ENCODE results near the gene PPP1R8.

DNA sequence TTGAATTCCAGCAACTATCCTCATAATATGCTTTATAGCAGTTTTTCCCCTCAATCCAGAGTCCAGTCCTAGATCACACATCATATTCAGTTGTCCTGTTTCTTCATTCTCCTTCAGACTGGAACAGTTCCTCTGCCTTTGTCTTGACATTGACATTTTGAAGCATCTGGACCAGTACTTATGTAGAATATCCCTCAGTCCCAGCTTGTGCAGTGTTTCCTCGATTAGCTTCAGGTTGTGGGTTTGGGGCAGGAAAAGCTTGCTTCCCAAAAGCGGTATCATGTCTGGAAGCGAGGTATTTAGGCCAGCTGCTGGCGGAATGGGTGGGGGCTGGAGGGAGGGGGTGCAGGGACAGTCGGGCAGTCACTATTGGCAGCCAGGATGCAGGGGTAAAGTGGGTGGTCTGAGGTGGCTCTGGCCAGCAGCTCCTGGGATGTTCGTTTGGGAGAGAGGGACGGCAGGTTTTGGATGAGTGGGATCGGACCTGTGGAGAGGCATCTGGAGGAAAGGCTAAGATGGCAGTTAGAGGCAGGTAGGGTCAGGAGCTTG, 48.3 kb downstream of the PPP1R8 start:
- TF ChIP-seq, protein P1, sequence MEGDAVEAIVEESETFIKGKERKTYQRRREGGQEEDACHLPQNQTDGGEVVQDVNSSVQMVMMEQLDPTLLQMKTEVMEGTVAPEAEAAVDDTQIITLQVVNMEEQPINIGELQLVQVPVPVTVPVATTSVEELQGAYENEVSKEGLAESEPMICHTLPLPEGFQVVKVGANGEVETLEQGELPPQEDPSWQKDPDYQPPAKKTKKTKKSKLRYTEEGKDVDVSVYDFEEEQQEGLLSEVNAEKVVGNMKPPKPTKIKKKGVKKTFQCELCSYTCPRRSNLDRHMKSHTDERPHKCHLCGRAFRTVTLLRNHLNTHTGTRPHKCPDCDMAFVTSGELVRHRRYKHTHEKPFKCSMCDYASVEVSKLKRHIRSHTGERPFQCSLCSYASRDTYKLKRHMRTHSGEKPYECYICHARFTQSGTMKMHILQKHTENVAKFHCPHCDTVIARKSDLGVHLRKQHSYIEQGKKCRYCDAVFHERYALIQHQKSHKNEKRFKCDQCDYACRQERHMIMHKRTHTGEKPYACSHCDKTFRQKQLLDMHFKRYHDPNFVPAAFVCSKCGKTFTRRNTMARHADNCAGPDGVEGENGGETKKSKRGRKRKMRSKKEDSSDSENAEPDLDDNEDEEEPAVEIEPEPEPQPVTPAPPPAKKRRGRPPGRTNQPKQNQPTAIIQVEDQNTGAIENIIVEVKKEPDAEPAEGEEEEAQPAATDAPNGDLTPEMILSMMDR (IDR thresholded peaks at IDR 0.05) = no peak
- TF ChIP-seq POLR2A (IDR thresholded peaks at IDR 0.05) = no peak
